ENCODE results near the gene SMG9.

GRCh38 chr19:43784981-43785808, 30.4 kb upstream of the SMG9 start:
- TF ChIP-seq, protein P1, sequence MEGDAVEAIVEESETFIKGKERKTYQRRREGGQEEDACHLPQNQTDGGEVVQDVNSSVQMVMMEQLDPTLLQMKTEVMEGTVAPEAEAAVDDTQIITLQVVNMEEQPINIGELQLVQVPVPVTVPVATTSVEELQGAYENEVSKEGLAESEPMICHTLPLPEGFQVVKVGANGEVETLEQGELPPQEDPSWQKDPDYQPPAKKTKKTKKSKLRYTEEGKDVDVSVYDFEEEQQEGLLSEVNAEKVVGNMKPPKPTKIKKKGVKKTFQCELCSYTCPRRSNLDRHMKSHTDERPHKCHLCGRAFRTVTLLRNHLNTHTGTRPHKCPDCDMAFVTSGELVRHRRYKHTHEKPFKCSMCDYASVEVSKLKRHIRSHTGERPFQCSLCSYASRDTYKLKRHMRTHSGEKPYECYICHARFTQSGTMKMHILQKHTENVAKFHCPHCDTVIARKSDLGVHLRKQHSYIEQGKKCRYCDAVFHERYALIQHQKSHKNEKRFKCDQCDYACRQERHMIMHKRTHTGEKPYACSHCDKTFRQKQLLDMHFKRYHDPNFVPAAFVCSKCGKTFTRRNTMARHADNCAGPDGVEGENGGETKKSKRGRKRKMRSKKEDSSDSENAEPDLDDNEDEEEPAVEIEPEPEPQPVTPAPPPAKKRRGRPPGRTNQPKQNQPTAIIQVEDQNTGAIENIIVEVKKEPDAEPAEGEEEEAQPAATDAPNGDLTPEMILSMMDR (IDR thresholded peaks at IDR 0.05; ENCODE audit: insufficient read depth, low read length, poor library complexity, severe bottlenecking), result peak; percentile 90
- TF ChIP-seq EZH2phosphoT487 (conservative IDR thresholded peaks at IDR 0.05; ENCODE audit: low read length), result no peak
